ENCODE data around the gene WDR70. TPM values are rescaled to one million over a fixed set of nuclear protein-coding genes. Genes with fewer than 3 reads are reported as not detected.

Gene WDR70
- total and polyA plus RNA-seq, 2 of the 8 experiments (the other 6 are each of a cell fraction or from before 2014, with no cell fraction given), result 10.6 to 37.4 TPM

DNA sequence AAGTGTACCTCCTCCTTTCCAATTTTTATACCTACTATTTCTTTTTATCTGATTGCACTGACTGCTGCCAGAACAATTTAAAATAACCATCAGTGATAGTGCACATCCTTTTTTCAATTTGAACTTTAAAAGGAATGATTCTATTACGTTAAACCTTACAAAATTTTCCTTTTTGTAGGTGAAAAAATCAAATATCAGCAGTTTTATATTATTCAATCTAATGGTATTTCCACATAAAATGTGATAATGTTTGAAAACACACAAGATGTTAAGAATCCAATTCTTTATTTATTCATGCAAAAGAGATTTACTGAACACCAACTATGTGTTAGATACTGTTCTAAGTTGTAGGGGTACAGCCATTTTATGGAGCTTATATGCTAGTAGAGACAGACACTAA is 355.0 kb downstream of the WDR70 start:
- no peak overlapping the region for H2BK120ac ChIP-seq (replicated peaks; ENCODE audit: low read depth, low read length)
- TF ChIP-seq CHD1 (IDR thresholded peaks at IDR 0.05; ENCODE audit: low read depth, low read length) (no peak), SP4 (IDR thresholded peaks at IDR 0.05; ENCODE audit: low read length) (no peak), BACH1 (IDR thresholded peaks at IDR 0.05; ENCODE audit: low read length) (no peak), GABPA (IDR thresholded peaks at IDR 0.05; ENCODE audit: borderline replicate concordance, insufficient read depth, low read length) (no peak), CHD2 (IDR thresholded peaks at IDR 0.05; ENCODE audit: low read length) (no peak), CTBP2 (IDR thresholded peaks at IDR 0.05; ENCODE audit: borderline replicate concordance, insufficient read depth, insufficient read length, low read length) (no peak), HDAC6 (IDR thresholded peaks at IDR 0.05; ENCODE audit: low read depth, low read length) (no peak), RXRA (IDR thresholded peaks at IDR 0.05; ENCODE audit: insufficient read depth, low read depth, low read length) (no peak), KDM1A (IDR thresholded peaks at IDR 0.05; ENCODE audit: borderline replicate concordance, low read length) (no peak)
- TF ChIP-seq, protein P1, sequence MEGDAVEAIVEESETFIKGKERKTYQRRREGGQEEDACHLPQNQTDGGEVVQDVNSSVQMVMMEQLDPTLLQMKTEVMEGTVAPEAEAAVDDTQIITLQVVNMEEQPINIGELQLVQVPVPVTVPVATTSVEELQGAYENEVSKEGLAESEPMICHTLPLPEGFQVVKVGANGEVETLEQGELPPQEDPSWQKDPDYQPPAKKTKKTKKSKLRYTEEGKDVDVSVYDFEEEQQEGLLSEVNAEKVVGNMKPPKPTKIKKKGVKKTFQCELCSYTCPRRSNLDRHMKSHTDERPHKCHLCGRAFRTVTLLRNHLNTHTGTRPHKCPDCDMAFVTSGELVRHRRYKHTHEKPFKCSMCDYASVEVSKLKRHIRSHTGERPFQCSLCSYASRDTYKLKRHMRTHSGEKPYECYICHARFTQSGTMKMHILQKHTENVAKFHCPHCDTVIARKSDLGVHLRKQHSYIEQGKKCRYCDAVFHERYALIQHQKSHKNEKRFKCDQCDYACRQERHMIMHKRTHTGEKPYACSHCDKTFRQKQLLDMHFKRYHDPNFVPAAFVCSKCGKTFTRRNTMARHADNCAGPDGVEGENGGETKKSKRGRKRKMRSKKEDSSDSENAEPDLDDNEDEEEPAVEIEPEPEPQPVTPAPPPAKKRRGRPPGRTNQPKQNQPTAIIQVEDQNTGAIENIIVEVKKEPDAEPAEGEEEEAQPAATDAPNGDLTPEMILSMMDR (IDR thresholded peaks at IDR 0.05; ENCODE audit: control extremely low read depth in 1 of 3, insufficient read depth in 1 of 3, low read depth in 1 of 3, low read length in 3 of 3), result no peak
- TF ChIP-seq, protein P2, sequence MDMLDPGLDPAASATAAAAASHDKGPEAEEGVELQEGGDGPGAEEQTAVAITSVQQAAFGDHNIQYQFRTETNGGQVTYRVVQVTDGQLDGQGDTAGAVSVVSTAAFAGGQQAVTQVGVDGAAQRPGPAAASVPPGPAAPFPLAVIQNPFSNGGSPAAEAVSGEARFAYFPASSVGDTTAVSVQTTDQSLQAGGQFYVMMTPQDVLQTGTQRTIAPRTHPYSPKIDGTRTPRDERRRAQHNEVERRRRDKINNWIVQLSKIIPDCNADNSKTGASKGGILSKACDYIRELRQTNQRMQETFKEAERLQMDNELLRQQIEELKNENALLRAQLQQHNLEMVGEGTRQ (IDR thresholded peaks at IDR 0.05; ENCODE audit: low read length), result no peak

More for the DNA sequence above, 355.0 kb downstream of the WDR70 start:
- H3K36me3 ChIP-seq (ENCODE audit: control insufficient read depth in 2 of 4, insufficient read depth in 4 of 4, low read length in 3 of 4), result no peaks in the 10 kb centered on the region
- no peak overlapping the region for H2AFZ ChIP-seq (ENCODE audit: low read length)
- no peak overlapping the region for H2AK5ac ChIP-seq (ENCODE audit: low read depth, low read length)
- FAIRE-seq, result no peak
- H3K56ac ChIP-seq (replicated peaks; ENCODE audit: insufficient read length, low read depth, low read length), result no peak overlapping the region
- CTCF ChIA-PET (ENCODE audit: partially characterized antibody), result interaction anchor here (15.5 kb wide), 1 partner anchor 9 kb away, joined by 113 read pairs; no protein-coding TSS in a partner anchor
- no peaks in the 10 kb centered on the region for H3K79me2 ChIP-seq (ENCODE audit: control insufficient read depth in 1 of 2, insufficient read depth in 2 of 2, low read length in 2 of 2)
- POLR2A ChIA-PET (ENCODE audit: partially characterized antibody), result no interaction called here
- no peak overlapping the region for H3K14ac ChIP-seq (ENCODE audit: insufficient read length)
- no peaks in the 10 kb centered on the region for H3K79me1 ChIP-seq (ENCODE audit: low read depth, low read length)
- no peaks in the 10 kb centered on the region for H4K20me1 ChIP-seq (replicated peaks in 1 of 2; ENCODE audit: control insufficient read depth in 1 of 2, insufficient read depth in 2 of 2, low read length in 2 of 2)
- no peaks in the 10 kb centered on the region for H3K23me2 ChIP-seq (ENCODE audit: low read depth, low read length)
- no peak overlapping the region for H3K27ac ChIP-seq (ENCODE audit: low read depth, low read length)
- no peak overlapping the region for H2BK12ac ChIP-seq (ENCODE audit: low read depth, low read length)
- no peak overlapping the region for H2BK15ac ChIP-seq (ENCODE audit: low read length)
- H3K23ac ChIP-seq (ENCODE audit: insufficient read length), result no peak overlapping the region
- no peak overlapping the region for H2BK5ac ChIP-seq (ENCODE audit: low read depth, low read length)
- no peak overlapping the region for H3K4me2 ChIP-seq (ENCODE audit: insufficient read depth in 1 of 2, low read depth in 2 of 2, low read length in 2 of 2)
- H4K91ac ChIP-seq (replicated peaks; ENCODE audit: insufficient read length, low read length), result no peak overlapping the region
- 0% methylated on average over 1 of the region's 1 CpG; no CpG with 5 or more reads in 1 of the 2 experiments for WGBS, 2 experiments (ENCODE audit: extremely low coverage in 1 of 2, insufficient coverage in 1 of 2, insufficient read length in 1 of 2, insufficient replicate concordance in 2 of 2, low coverage in 1 of 2, low lambda C conversion rate in 2 of 2, missing lambda C conversion rate in 1 of 2)
- no peak overlapping the region for H3K4me3 ChIP-seq (ENCODE audit: extremely low read depth in 1 of 4, insufficient read depth in 2 of 4, low read depth in 3 of 4, low read length in 4 of 4)
- no peak overlapping the region for H3K9ac ChIP-seq (replicated peaks in 1 of 4; ENCODE audit: extremely low read depth in 1 of 4, low read depth in 3 of 4, low read length in 3 of 4)
- H2BK20ac ChIP-seq (ENCODE audit: low read length), result no peak overlapping the region
- no peaks in the 10 kb centered on the region for H3K27me3 ChIP-seq (replicated peaks in 1 of 4; ENCODE audit: control insufficient read depth in 3 of 4, extremely low read depth in 1 of 4, insufficient read depth in 3 of 4, low read length in 3 of 4)
- no peak overlapping the region for H3K18ac ChIP-seq (ENCODE audit: extremely low read depth, low read length)
- H3K4ac ChIP-seq (replicated peaks; ENCODE audit: insufficient read length, low read depth, low read length), result no peak overlapping the region
- H4K8ac ChIP-seq (ENCODE audit: extremely low read depth, insufficient read depth, low read length), result no peak overlapping the region
- H3K9me3 ChIP-seq (ENCODE audit: insufficient read depth in 2 of 2, low read depth in 1 of 2, low read length in 1 of 2), result no peaks in the 10 kb centered on the region
- no peaks in the 10 kb centered on the region for H3K4me1 ChIP-seq (replicated peaks in 1 of 4; ENCODE audit: control insufficient read depth in 3 of 4, insufficient read depth in 4 of 4, low read length in 3 of 4)
- no peak overlapping the region for H4K5ac ChIP-seq (ENCODE audit: insufficient read length, low read depth, low read length)
- DNase-seq (ENCODE audit: low read depth in 1 of 2, low spot score in 2 of 2), result no peak
